ENCODE data around the gene ANAPC16. TPM values are rescaled to one million over a fixed set of nuclear protein-coding genes. Genes with fewer than 3 reads are reported as not detected.
A peak's percentile ranks its signal among the peaks of the same experiment; 100 is the strongest.

The ANAPC16 gene
- polyA plus RNA-seq, 2 of the 4 experiments (the other 2 are of a cell fraction): 75.1 to 165 TPM

DNA sequence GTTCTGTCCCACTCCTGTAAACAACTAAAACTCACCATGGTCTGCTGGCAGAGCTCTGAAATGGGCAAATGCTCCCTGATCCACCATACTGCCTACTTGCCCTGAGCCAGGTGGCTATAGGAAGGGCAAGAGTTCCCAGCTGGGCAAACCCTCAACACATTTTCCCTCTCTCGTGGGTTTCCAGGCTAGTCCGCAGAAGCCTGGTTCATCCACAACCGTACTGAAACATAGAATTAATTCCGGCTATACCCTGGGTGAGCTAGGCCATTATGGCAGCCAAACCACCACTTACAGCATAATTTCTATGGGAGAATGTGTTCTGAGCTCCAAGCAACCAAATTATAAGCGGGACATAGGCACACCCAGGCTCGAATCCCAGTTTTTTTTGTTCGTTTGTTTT lies 37.8 kb downstream of the ANAPC16 start (continued):
- TF ChIP-seq SMC3 (IDR thresholded peaks at IDR 0.05): no peak
- no peak for TF ChIP-seq RFX5 (IDR thresholded peaks at IDR 0.05)

DNA sequence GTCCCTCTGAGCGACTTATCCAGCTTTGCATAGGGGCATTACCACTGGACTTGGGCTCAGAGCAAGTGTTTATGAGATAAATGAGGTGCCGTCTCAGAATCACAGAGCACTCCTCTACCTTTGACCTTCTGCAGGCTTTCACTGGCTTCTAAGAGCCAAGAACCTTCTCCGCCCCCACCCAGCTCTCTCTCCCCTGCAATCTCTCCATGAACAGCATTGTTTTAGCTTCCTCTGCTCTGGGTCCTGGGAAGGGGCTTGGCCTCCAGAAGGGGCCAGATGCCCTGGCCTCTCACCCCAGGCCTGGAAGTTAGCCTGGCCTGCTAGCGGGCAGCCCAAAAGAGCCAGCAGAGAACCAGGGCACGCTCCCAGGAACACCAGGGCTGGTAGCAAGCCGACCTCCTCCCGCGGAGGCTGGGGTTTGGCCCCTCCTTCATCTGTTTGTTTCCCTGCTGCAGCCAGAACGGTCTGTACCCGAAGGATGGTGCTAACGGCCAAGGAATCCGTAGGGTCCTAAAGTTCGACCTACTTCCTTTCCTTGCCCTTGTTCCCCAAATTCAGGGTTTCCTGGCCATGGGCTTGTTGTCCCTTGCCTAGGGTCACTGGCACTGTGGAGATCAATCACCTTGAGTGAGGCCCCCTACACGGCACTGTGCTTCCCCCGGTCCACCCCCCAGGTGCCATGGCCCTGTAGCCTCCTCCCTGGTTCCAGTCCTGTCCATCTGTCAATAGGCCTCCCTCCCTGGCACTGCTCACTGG lies 39.2 kb downstream of the ANAPC16 start:
- FAIRE-seq: no peak
- POLR2A ChIA-PET: interaction anchor here (0.6 to 4.4 kb wide), 3 partner anchors 19 to 475 kb away, joined by 3 to 61 read pairs (median 10); partner anchors contain the start of gene DDIT4
- H3K9me3 ChIP-seq: no peaks in the 10 kb centered on the region

GRCh38 chr10:72255977-72256729 lies 40.3 kb downstream of the ANAPC16 start:
- DNase-seq (ENCODE audit: low read depth in 1 of 2, low spot score in 1 of 2) (no peak), ATAC-seq (no peak), FAIRE-seq (no peak)
- 96% methylated on average over 6 of the region's 6 CpGs for WGBS (ENCODE audit: missing lambda C conversion rate)
- ChIA-PET CTCF (interaction anchor here (0.7 to 4.0 kb wide), 9 partner anchors 8 to 130 kb away, joined by 4 to 16 read pairs (median 7); partner anchors contain the start of gene DDIT4), POLR2A (interaction anchor here (0.6 to 4.4 kb wide), 3 partner anchors 17 to 432 kb away, joined by 4 to 61 read pairs (median 11); partner anchors contain the start of gene DDIT4)
- Histone ChIP-seq H3K9me3 (no peaks in the 10 kb centered on the region), H3K4me2 (peak overlapping the region; percentile 72; the same call in 2 of the 3 replicates), H3K27ac (peak overlapping the region; percentile 99 to 100), H3K4me3 (no peak overlapping the region), H3K4me1 (peaks cover 69% of the 10 kb centered on the region)
- TF ChIP-seq MAFK (IDR thresholded peaks at IDR 0.05; ENCODE audit: partially characterized antibody) (peak; percentile 90), HDAC2 (IDR thresholded peaks at IDR 0.05) (no peak)

More for the DNA sequence above, 39.2 kb downstream of the ANAPC16 start:
- DNase-seq (ENCODE audit: low read depth in 1 of 2, low spot score in 1 of 2): peak; percentile 87 to 94
- peaks cover 69% of the 10 kb centered on the region for H3K4me1 ChIP-seq
- peak; percentile 91 to 92 for ATAC-seq
- peak overlapping the region; percentile 99 to 100 for H3K27ac ChIP-seq
- H3K4me3 ChIP-seq: no peak overlapping the region
- peak overlapping the region; percentile 72 for H3K4me2 ChIP-seq
- 8% methylated on average over 9 of the region's 15 CpGs for WGBS (ENCODE audit: missing lambda C conversion rate)
- TF ChIP-seq POLR2A (IDR thresholded peaks at IDR 0.05; ENCODE audit: low read length): peak; percentile 58
- TF ChIP-seq BHLHE40 (IDR thresholded peaks at IDR 0.05; ENCODE audit: low read depth, low read length): no peak
- TF ChIP-seq TP53 (CRISPR knock-in tag; IDR thresholded peaks at IDR 0.05): no peak
- no peak for TF ChIP-seq CEBPB (IDR thresholded peaks at IDR 0.05)
- no peak for TF ChIP-seq RARB (CRISPR knock-in tag; IDR thresholded peaks at IDR 0.05)
- TF ChIP-seq ESRRA (IDR thresholded peaks at IDR 0.05; ENCODE audit: borderline replicate concordance, low read length): no peak
- peak in 1 of 2 experiments; percentile 64; a peak in 3 of 5 replicates for TF ChIP-seq JUN (IDR thresholded peaks at IDR 0.05)
- no peak for TF ChIP-seq HOXB5 (CRISPR knock-in tag; IDR thresholded peaks at IDR 0.05)
- TF ChIP-seq KDM1A (IDR thresholded peaks at IDR 0.05; ENCODE audit: low read depth): no peak
- TF ChIP-seq ZC3H11A (IDR thresholded peaks at IDR 0.05): no peak
- TF ChIP-seq, protein P1, sequence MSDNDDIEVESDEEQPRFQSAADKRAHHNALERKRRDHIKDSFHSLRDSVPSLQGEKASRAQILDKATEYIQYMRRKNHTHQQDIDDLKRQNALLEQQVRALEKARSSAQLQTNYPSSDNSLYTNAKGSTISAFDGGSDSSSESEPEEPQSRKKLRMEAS (IDR thresholded peaks at IDR 0.05): peak; percentile 64; the same call in 1 of the 2 replicates
- no peak for TF ChIP-seq GATA3 (IDR thresholded peaks at IDR 0.05; ENCODE audit: borderline replicate concordance)
- no peak for TF ChIP-seq PHF8 (IDR thresholded peaks at IDR 0.05; ENCODE audit: borderline replicate concordance, low read depth)
- TF ChIP-seq, protein P2, sequence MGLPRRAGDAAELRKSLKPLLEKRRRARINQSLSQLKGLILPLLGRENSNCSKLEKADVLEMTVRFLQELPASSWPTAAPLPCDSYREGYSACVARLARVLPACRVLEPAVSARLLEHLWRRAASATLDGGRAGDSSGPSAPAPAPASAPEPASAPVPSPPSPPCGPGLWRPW (IDR thresholded peaks at IDR 0.05): no peak
- TF ChIP-seq HOXA7 (CRISPR knock-in tag; IDR thresholded peaks at IDR 0.05): no peak
- TF ChIP-seq, protein P3, sequence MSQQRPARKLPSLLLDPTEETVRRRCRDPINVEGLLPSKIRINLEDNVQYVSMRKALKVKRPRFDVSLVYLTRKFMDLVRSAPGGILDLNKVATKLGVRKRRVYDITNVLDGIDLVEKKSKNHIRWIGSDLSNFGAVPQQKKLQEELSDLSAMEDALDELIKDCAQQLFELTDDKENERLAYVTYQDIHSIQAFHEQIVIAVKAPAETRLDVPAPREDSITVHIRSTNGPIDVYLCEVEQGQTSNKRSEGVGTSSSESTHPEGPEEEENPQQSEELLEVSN (IDR thresholded peaks at IDR 0.05; ENCODE audit: borderline replicate concordance, low read depth): peak; percentile 50; the same call in 1 of the 2 replicates
- TF ChIP-seq MAZ (IDR thresholded peaks at IDR 0.05; ENCODE audit: borderline replicate concordance, low read depth, low read length): no peak
- peak; percentile 53 to 54 for TF ChIP-seq RAD21 (conservative IDR thresholded peaks at IDR 0.05 in 1 of 2, IDR thresholded peaks at IDR 0.05 in 1 of 2)
- no peak for TF ChIP-seq NPAS2 (CRISPR knock-in tag; IDR thresholded peaks at IDR 0.05; ENCODE audit: borderline replicate concordance)
- no peak; the same call in 1 of the 2 replicates for TF ChIP-seq FOXS1 (CRISPR knock-in tag; IDR thresholded peaks at IDR 0.05)
- TF ChIP-seq, protein P4, sequence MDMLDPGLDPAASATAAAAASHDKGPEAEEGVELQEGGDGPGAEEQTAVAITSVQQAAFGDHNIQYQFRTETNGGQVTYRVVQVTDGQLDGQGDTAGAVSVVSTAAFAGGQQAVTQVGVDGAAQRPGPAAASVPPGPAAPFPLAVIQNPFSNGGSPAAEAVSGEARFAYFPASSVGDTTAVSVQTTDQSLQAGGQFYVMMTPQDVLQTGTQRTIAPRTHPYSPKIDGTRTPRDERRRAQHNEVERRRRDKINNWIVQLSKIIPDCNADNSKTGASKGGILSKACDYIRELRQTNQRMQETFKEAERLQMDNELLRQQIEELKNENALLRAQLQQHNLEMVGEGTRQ (IDR thresholded peaks at IDR 0.05): no peak
- TF ChIP-seq PBX3 (IDR thresholded peaks at IDR 0.05): no peak
- no peak for TF ChIP-seq TFCP2L1 (CRISPR knock-in tag; IDR thresholded peaks at IDR 0.05)
- TF ChIP-seq MYC (IDR thresholded peaks at IDR 0.05; ENCODE audit: borderline replicate concordance, low read length): no peak
- no peak for TF ChIP-seq CHD4 (IDR thresholded peaks at IDR 0.05; ENCODE audit: borderline replicate concordance)
- no peak for TF ChIP-seq POLR2AphosphoS2 (conservative IDR thresholded peaks at IDR 0.05; ENCODE audit: low read length)
- TF ChIP-seq SMC3 (IDR thresholded peaks at IDR 0.05): peak; percentile 38; the same call in 2 of the 3 replicates
- CTCF ChIA-PET: interaction anchor here (0.6 to 4.0 kb wide), 11 partner anchors 20 to 950 kb away, joined by 3 to 16 read pairs (median 4); no protein-coding TSS in a partner anchor

Data from A549 (cell line).